Epithelial cell of proximal tubule (primary cell): ENCODE data around the gene ATP10A. TPM values are rescaled to one million over a fixed set of nuclear protein-coding genes. Genes with fewer than 3 reads are reported as not detected.

Experiments
- DNase-seq: peaks from one replicate; pipeline ENCODE4 v3.0.0-alpha.2; 2011; ENCODE audit warnings: low read depth
- H3K4me3 ChIP-seq: 2 replicates; pipeline ENCODE4 v1.5.1; 2011; ENCODE audit warnings: low read depth, mild to moderate bottlenecking, low read length
- CTCF ChIP-seq: conservative IDR thresholded peaks from 2 replicates; pipeline ENCODE4 v1.5.1; 2012; ENCODE audit warnings: low read depth, mild to moderate bottlenecking, low read length
- total RNA-seq: library from RNA; depleted of rRNA; stranded (reverse); fragments of >200 nt; gene quantifications from 2 replicates; pipeline ENCODE4 v1.2.3, GENCODE V29; 2015

Gene ATP10A
- total RNA-seq, 1 donor from 2014 or later: 13.0 TPM

- no peak for TF ChIP-seq CTCF
- DNase-seq: no peak
- no peak overlapping the region for H3K4me3 ChIP-seq
These were observed 227.9 kb downstream of the ATP10A start for GRCh38 chr15:25635191-25635590.

GRCh38 chr15:25633862-25634261, 229.3 kb downstream of the ATP10A start:
- H3K4me3 ChIP-seq: no peak overlapping the region
- TF ChIP-seq CTCF: no peak
- no peak for DNase-seq

DNA sequence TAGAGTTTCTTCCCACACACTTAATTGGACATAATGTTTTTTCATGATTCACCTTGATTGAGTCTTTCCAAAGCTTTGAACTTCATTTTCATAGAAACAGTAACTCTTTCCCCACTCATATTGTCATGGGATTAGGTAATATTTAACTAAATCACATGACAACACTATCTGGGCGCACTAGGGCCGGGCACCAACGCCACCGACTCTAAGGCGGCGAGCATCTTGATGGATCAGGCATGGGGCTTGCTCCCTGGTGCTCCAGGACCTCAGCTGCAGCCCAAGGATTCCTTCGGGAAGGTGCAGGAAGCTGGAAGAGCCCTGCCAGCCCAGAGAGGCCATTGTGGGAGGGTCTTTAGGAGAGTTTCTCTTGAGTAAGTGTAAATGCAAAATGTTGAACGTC, 231.2 kb downstream of the ATP10A start:
- H3K4me3 ChIP-seq: no peak overlapping the region
- DNase-seq: no peak
- TF ChIP-seq CTCF: no peak
